Adrenal gland (tissue), 12 donors: ENCODE results near the gene AQP3. TPM values are rescaled to one million over a fixed set of nuclear protein-coding genes. Genes with fewer than 3 reads are reported as not detected.
A peak's percentile ranks its signal among the peaks of the same experiment; 100 is the strongest.

ENCODE experiments used
- DNase-seq, 7 donors: peaks; one replicate each; pipeline ENCODE4 v3.0.0-alpha.2; 2019 to 2020
- H3K27ac ChIP-seq, 5 donors: fragments of 200-600 bp; sonication (generic) in 4 of 5; 1 replicate in 3 of 5; 2 replicates in 2 of 5; pipeline versions ENCODE4 v1.5.1 to v1.8.0; 2016 to 2020; ENCODE audit warnings: mild to moderate bottlenecking in 1 of 5
- H3K27me3 ChIP-seq: fragments of 200-600 bp; 2 replicates; pipeline ENCODE4 v1.8.0; 2021
- H3K36me3 ChIP-seq, 2 donors: fragments of 200-600 bp; replicated peaks in 1 of 2; 1 replicate in 1 of 2; 2 replicates in 1 of 2; pipeline versions ENCODE4 v1.5.1 to v1.8.0; 2018 to 2022
- H3K4me1 ChIP-seq, 2 donors: fragments of 200-600 bp; replicated peaks in 1 of 2; 1 replicate in 1 of 2; 2 replicates in 1 of 2; pipeline versions ENCODE4 v1.5.1 to v1.8.0; 2018 to 2021
- H3K4me3 ChIP-seq, 4 donors: fragments of 200-600 bp; sonication (generic) in 3 of 4; one replicate each; pipeline ENCODE4 v1.5.1; 2016 to 2018
- H3K9me3 ChIP-seq, 3 donors: fragments of 200-600 bp; sonication (generic) in 1 of 3; replicated peaks in 1 of 3; 1 replicate in 2 of 3; 2 replicates in 1 of 3; pipeline versions ENCODE4 v1.5.1 to v1.8.0; 2016 to 2021
- CTCF ChIP-seq, 6 experiments: fragments of 450-650 bp in 4 of 6; fragments of 200-600 bp in 2 of 6; sonication (generic) in 1 of 6; IDR thresholded peaks; 1 replicate in 5 of 6; 2 replicates in 1 of 6; pipeline versions ENCODE4 v1.5.1 to v1.8.0; 2016 to 2021; ENCODE audit warnings: antibody characterized with exemption in 6 of 6, mild to moderate bottlenecking in 2 of 6, moderate library complexity in 1 of 6
- POLR2A ChIP-seq, 2 donors: fragments of 450-650 bp; IDR thresholded peaks; one replicate each; pipeline ENCODE4 v1.6.1; 2017; ENCODE audit warnings: antibody characterized with exemption in 2 of 2, mild to moderate bottlenecking in 2 of 2, moderate library complexity in 1 of 2
- WGBS, 4 donors: extraction: QIAGEN DNeasy Blood & Tissue Kit in 2 of 4; methylation state at CpG; one replicate each; pipeline versions ENCODE4 v1.1.5 to v1.1.7; 2013 to 2017; 5-methylcytosine and 5-hydroxymethylcytosine counted together
- intact Hi-C, 2 donors: fragments of 100-400 bp; cut with DNase I; formaldehyde crosslinking; loops; one replicate each; pipeline versions ENCODE4 v1.14.1 to v1.15.0; 2022 to 2023
- polyA plus RNA-seq, 3 donors: library from polyadenylated mRNA; stranded (reverse); fragments of 200-250 nt in 2 of 3; fragments of 350-450 nt in 1 of 3; fragmentation: Illumina TruSeq in 1 of 3; extraction: RNeasy Lipid Tissue Mini Kit (QIAGEN cat#74804) in 1 of 3; gene quantifications; one replicate each; pipeline ENCODE4 v1.2.3, GENCODE V29; 2013 to 2014
- total RNA-seq, 9 donors: library from RNA; depleted of rRNA in 4 of 9; stranded (reverse); fragments of >200 nt in 4 of 9; fragments of 120-200 nt in 1 of 9; fragmentation: NEBNext Ultra II Directional in 1 of 9; extraction: Animal tissue kit (Norgen Biotek cat#: 25700) in 1 of 9; gene quantifications; one replicate each; pipeline versions ENCODE4 v1.1.0 to v1.2.4, GENCODE V29; 2013 to 2023
- donor health status: healthy with polysubstance abuse.
- donor health status: Bipolar disorder and iron deficiency.
- donor health status: DM: yes; HTN: yes; CAD: no.
- donor health status: DM: no; HTN: no; CAD: no.
- donor health status: DM: no; HTN: no; CAD: no.
- donor health status: DM: yes; HTN: yes; CAD: no.

The AQP3 gene
- total and polyA plus RNA-seq, 12 donors, result 0.88 to 17.9 (median 2.3) TPM

GRCh38 chr9:33419708-33420303, 27.6 kb downstream of the AQP3 start:
- no peaks in the 10 kb centered on the region for H3K36me3 ChIP-seq
- H3K4me3 ChIP-seq, result no peak overlapping the region
- no peaks in the 10 kb centered on the region for H3K4me1 ChIP-seq
- H3K9me3 ChIP-seq, result no peaks in the 10 kb centered on the region
- no peak overlapping the region for H3K27ac ChIP-seq
- H3K27me3 ChIP-seq, result no peaks in the 10 kb centered on the region
- intact Hi-C loops, result loop anchor here (5.0 kb wide), 2 partner anchors 37 to 48 kb away; no protein-coding TSS in a partner anchor
- DNase-seq, result no peak
- TF ChIP-seq CTCF (IDR thresholded peaks at IDR 0.05) (no peak), POLR2A (IDR thresholded peaks at IDR 0.05) (no peak)
- 72 to 82% (median 78%) methylated on average over 10 of the region's 10 CpGs for WGBS, 4 donors

GRCh38 chr9:33418090-33418489, 29.3 kb downstream of the AQP3 start:
- Histone ChIP-seq H3K36me3 (no peaks in the 10 kb centered on the region), H3K27me3 (no peaks in the 10 kb centered on the region), H3K4me1 (no peaks in the 10 kb centered on the region), H3K9me3 (no peaks in the 10 kb centered on the region), H3K27ac (no peak overlapping the region), H3K4me3 (no peak overlapping the region)
- intact Hi-C loops, result loop anchor here (5.0 kb wide), 2 partner anchors 39 to 46 kb away; no protein-coding TSS in a partner anchor
- TF ChIP-seq CTCF (IDR thresholded peaks at IDR 0.05), result no peak
- no peak for TF ChIP-seq POLR2A (IDR thresholded peaks at IDR 0.05)
- no peak for DNase-seq
- 81 to 93% (median 86%) methylated on average over 3 to 8 of the region's 8 CpGs for WGBS, 4 donors

GRCh38 chr9:33416996-33417395, 30.4 kb downstream of the AQP3 start:
- H3K27ac ChIP-seq, result no peak overlapping the region
- H3K9me3 ChIP-seq, result no peaks in the 10 kb centered on the region
- H3K27me3 ChIP-seq, result no peaks in the 10 kb centered on the region
- H3K36me3 ChIP-seq, result no peaks in the 10 kb centered on the region
- intact Hi-C loops, result loop anchor here (5.0 kb wide), 2 partner anchors 40 to 45 kb away; no protein-coding TSS in a partner anchor
- TF ChIP-seq POLR2A (IDR thresholded peaks at IDR 0.05) (no peak), CTCF (IDR thresholded peaks at IDR 0.05) (no peak)
- WGBS, 4 donors, result 61 to 66% (median 63%) methylated on average over 3 to 5 of the region's 5 CpGs
- no peaks in the 10 kb centered on the region for H3K4me1 ChIP-seq
- no peak overlapping the region for H3K4me3 ChIP-seq
- no peak for DNase-seq

- Histone ChIP-seq H3K4me1 (no peaks in the 10 kb centered on the region), H3K27me3 (no peaks in the 10 kb centered on the region), H3K4me3 (no peak overlapping the region), H3K9me3 (no peaks in the 10 kb centered on the region), H3K27ac (no peak overlapping the region), H3K36me3 (no peaks in the 10 kb centered on the region)
- TF ChIP-seq POLR2A (IDR thresholded peaks at IDR 0.05) (no peak), CTCF (IDR thresholded peaks at IDR 0.05) (peak; percentile 42 to 79 (median 73))
- peak; percentile 72 to 87 (median 80) for DNase-seq
- WGBS, 4 donors, result 19 to 38% (median 25%) methylated on average over 4 to 9 of the region's 9 CpGs
- intact Hi-C loops, result loop anchor here (5.0 kb wide), 2 partner anchors 42 to 43 kb away; no protein-coding TSS in a partner anchor
Measured at GRCh38 chr9:33415501-33416038, 31.8 kb downstream of the AQP3 start.
